Fibroblast of lung (primary cell): Measurements from ENCODE around the gene TNC.

Experiments
- EZH2 ChIP-seq: IDR thresholded peaks from 2 replicates; pipeline ENCODE4 v1.5.1; 2012; ENCODE audit warnings: low read length, control low read depth, mild to moderate bottlenecking; ENCODE audit errors: missing control alignments
- TF ChIP-seq, protein P1 (sequence below), 2 donors: IDR thresholded peaks in 1 of 2; conservative IDR thresholded peaks in 1 of 2; 1 replicate in 1 of 2; 2 replicates in 1 of 2; pipeline ENCODE4 v1.5.1; 2011 to 2012; ENCODE audit warnings: low read length in 2 of 2, control low read depth in 1 of 2, inconsistent platforms in 1 of 2, low read depth in 1 of 2, mild to moderate bottlenecking in 1 of 2

DNA sequence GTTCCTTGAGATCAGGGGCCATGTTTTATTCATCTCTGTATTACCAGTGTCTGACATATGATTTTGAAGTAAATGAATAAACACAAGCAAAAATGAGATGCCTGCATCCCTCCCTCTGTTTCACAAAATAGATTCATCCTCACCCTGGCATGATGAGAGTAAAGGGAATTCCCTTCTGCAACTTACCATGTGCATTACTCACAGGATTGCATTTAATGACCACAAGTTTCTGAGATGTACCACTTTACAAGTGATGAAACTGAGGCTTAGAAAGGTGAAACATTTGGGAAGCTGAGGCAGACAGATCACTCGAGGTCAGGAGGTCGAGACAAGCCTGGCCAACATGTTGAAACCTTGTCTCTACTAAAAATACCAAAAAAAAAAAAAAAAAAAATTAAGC is 113.4 kb downstream of the TNC start:
- TF ChIP-seq, protein P1, sequence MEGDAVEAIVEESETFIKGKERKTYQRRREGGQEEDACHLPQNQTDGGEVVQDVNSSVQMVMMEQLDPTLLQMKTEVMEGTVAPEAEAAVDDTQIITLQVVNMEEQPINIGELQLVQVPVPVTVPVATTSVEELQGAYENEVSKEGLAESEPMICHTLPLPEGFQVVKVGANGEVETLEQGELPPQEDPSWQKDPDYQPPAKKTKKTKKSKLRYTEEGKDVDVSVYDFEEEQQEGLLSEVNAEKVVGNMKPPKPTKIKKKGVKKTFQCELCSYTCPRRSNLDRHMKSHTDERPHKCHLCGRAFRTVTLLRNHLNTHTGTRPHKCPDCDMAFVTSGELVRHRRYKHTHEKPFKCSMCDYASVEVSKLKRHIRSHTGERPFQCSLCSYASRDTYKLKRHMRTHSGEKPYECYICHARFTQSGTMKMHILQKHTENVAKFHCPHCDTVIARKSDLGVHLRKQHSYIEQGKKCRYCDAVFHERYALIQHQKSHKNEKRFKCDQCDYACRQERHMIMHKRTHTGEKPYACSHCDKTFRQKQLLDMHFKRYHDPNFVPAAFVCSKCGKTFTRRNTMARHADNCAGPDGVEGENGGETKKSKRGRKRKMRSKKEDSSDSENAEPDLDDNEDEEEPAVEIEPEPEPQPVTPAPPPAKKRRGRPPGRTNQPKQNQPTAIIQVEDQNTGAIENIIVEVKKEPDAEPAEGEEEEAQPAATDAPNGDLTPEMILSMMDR (conservative IDR thresholded peaks at IDR 0.05 in 1 of 2, IDR thresholded peaks at IDR 0.05 in 1 of 2; ENCODE audit: low read depth in 1 of 2, low read length in 2 of 2), result no peak
- TF ChIP-seq EZH2, result no peak
